Stimulated activated CD8-positive, alpha-beta memory T cell treated with anti-CD3 and anti-CD28 coated beads, Interleukin-4, amount 100 ng/mL, for 1 hour (primary cell): ENCODE measurements around the gene TMEM51.
"Not testable (repeated sequence)": the region's sequence is repeated elsewhere in the genome, so short reads cannot be mapped to it uniquely, and the experiment has no call there.

Experiments
- DNase-seq, 2 donors: peaks; one replicate each; pipeline ENCODE4 v3.0.0-alpha.2; 2020; ENCODE audit warnings: low read depth in 2 of 2, low spot score in 1 of 2

The TMEM51 gene

GRCh38 chr1:15125101-15125745 is 28.3 kb upstream of the TMEM51 start:
- DNase-seq: no peak

GRCh38 chr1:15128077-15128476 is 25.5 kb upstream of the TMEM51 start:
- no peak for DNase-seq

- DNase-seq: peak; percentile 28 to 53
Measured at GRCh38 chr1:15128520-15129313, 24.8 kb upstream of the TMEM51 start.

GRCh38 chr1:15129944-15130343 is 23.6 kb upstream of the TMEM51 start:
- DNase-seq: no peak

- DNase-seq: no peak
Measured at GRCh38 chr1:15130607-15131006, 22.9 kb upstream of the TMEM51 start.

GRCh38 chr1:15132965-15133364 is 20.6 kb upstream of the TMEM51 start:
- DNase-seq: no peak

GRCh38 chr1:15134285-15134684 is 19.3 kb upstream of the TMEM51 start:
- DNase-seq: no peak

- not testable (repeated sequence) for DNase-seq
Measured at GRCh38 chr1:15135604-15136003, 17.9 kb upstream of the TMEM51 start.

- no peak for DNase-seq
Measured at GRCh38 chr1:15137809-15138208, 15.7 kb upstream of the TMEM51 start.

GRCh38 chr1:15139654-15140350 is 13.7 kb upstream of the TMEM51 start:
- no peak for DNase-seq

- no peak for DNase-seq
Measured at GRCh38 chr1:15141935-15142539, 11.5 kb upstream of the TMEM51 start.

- no peak for DNase-seq
Measured at GRCh38 chr1:15145327-15145726, 8.2 kb upstream of the TMEM51 start.

- no peak for DNase-seq
Measured at GRCh38 chr1:15146142-15146680, 7.3 kb upstream of the TMEM51 start.

- DNase-seq: no peak
Measured at GRCh38 chr1:15146971-15147376, 6.6 kb upstream of the TMEM51 start.

- no peak for DNase-seq
Measured at GRCh38 chr1:15148004-15148403, 5.5 kb upstream of the TMEM51 start.

GRCh38 chr1:15148475-15148874 is 5.1 kb upstream of the TMEM51 start:
- no peak for DNase-seq

- DNase-seq: no peak
Measured at GRCh38 chr1:15148941-15149340, 4.6 kb upstream of the TMEM51 start.

- no peak for DNase-seq
Measured at GRCh38 chr1:15150376-15150775, 3.2 kb upstream of the TMEM51 start.

- no peak for DNase-seq
Measured at GRCh38 chr1:15151377-15151806, 2.2 kb upstream of the TMEM51 start.

- DNase-seq: no peak
Measured at GRCh38 chr1:15151871-15152270, 1.7 kb upstream of the TMEM51 start.
